HG02571 (cell line): ENCODE results near the gene LTBP4.
"Not testable (repeated sequence)": the region's sequence is repeated elsewhere in the genome, so short reads cannot be mapped to it uniquely, and the experiment has no call there.

Source experiments
- ATAC-seq: cut with Tn5 transposase; IDR thresholded peaks from one replicate; pipeline ENCODE4 v1.9.1; 2021; ENCODE audit warnings: mild to moderate bottlenecking, moderate library complexity; ENCODE audit not compliant: unreplicated experiment

The LTBP4 gene

DNA sequence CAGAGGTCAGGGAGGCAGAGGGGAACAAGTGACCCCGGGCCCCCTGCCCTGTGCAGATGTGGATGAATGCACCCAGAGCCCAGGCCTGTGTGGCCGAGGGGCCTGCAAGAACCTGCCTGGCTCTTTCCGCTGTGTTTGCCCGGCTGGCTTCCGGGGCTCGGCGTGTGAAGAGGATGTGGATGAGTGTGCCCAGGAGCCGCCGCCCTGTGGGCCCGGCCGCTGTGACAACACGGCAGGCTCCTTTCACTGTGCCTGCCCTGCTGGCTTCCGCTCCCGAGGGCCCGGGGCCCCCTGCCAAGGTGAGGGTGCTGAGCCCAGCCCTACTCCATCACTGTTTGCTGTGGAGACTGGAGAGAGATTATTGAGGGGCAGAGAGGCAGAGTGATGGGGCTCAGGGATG lies 9.9 kb downstream of the LTBP4 start:
- no peak for ATAC-seq

DNA sequence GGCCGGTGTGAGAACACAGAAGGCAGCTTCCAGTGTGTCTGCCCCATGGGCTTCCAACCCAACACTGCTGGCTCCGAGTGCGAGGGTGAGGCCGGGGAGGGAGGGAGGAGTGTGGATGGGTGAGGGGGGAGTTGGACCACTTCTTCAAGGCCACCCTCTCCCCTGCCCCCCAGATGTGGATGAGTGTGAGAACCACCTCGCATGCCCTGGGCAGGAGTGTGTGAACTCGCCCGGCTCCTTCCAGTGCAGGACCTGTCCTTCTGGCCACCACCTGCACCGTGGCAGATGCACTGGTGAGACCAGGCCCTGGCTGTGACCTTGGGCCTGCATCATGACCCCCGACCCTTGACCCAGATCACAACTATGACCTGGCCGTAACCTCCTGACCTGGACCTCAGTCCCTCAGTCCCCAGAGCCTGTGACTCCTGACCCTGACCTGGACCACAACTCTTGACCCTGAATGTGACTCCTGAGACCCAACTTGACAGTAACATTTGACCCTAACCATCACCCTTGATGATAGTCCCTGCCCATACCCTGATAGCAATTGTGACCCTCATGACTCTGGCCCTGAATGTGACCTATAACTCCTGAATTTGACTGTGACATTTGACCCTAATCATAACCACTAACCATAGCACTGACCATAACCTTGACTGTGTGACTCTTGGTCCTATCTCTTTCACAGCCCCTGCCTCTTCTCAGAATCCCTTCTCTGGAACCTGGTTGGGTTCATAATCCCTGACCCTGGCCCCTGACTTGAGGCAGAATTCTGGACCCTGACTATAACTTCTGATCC lies 10.9 kb downstream of the LTBP4 start:
- no peak for ATAC-seq

DNA sequence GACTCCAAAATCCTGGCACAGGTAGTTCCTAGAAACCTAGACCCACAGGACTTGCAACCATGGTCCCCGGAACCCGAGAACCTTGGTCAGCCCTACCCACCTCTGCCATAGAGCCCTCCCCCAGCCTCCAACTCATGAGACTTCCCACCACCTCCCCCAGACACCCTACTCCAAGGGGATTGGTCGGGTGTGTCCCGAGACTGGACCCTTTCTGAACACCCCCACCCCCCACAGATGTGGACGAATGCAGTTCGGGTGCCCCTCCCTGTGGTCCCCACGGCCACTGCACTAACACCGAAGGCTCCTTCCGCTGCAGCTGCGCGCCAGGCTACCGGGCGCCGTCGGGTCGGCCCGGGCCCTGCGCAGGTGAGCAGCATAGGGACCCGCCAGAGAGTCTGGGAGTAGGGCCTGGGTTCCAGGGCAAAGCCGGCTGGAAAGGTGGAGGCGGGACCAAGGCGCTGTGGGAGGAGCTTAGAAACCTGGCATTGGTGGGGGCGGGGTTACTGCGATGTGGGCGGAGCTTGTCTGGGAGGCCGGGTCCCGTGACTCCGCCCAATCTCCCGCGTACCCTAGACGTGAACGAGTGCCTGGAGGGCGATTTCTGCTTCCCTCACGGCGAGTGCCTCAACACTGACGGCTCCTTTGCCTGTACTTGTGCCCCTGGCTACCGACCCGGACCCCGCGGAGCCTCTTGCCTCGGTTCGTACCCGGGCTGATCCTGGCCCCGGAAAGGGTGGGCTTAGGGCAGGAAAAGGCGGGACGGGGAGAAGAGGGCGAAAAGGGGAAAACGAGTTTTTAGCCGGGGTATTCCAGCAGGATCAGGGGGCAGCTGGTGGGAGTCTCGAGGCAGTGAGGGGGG lies 11.9 kb downstream of the LTBP4 start:
- ATAC-seq: no peak

DNA sequence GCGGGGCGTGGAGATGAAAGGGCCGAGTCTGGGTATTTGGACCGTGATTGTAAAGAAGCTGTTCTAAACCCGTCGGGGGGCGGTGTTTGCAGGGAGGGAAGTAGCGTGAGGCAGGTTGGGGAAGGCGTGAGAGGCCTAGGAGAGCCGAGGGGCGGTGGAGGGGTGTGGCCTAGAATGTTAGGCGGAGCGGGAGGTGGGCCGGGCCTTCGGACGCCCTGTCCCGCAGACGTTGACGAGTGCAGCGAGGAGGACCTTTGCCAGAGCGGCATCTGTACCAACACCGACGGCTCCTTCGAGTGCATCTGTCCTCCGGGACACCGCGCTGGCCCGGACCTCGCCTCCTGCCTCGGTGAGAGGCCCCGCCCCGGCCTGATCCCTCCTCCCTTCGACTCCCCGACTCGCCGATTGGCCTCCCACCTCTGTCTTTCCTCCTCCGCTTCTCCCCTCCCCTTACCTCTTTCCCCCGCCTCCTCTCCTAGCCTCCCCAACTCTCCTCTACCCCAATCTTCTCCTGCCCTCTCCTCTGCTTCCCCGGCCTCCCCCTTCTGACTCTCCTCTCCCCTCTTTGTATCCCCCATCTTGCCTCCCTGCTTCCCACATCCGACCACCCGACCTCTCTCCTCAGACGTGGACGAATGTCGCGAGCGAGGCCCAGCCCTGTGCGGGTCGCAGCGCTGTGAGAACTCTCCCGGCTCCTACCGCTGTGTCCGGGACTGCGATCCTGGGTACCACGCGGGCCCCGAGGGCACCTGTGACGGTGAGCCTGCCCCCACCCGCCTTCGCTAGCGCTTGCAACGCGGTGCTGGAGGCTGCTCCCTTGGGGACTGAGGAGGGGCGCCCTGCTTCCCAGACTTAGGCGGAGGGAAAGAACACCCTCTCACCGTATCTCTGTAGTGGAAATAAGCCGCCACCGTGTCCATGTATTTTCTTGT lies 12.8 kb downstream of the LTBP4 start:
- ATAC-seq: peak; percentile 52

DNA sequence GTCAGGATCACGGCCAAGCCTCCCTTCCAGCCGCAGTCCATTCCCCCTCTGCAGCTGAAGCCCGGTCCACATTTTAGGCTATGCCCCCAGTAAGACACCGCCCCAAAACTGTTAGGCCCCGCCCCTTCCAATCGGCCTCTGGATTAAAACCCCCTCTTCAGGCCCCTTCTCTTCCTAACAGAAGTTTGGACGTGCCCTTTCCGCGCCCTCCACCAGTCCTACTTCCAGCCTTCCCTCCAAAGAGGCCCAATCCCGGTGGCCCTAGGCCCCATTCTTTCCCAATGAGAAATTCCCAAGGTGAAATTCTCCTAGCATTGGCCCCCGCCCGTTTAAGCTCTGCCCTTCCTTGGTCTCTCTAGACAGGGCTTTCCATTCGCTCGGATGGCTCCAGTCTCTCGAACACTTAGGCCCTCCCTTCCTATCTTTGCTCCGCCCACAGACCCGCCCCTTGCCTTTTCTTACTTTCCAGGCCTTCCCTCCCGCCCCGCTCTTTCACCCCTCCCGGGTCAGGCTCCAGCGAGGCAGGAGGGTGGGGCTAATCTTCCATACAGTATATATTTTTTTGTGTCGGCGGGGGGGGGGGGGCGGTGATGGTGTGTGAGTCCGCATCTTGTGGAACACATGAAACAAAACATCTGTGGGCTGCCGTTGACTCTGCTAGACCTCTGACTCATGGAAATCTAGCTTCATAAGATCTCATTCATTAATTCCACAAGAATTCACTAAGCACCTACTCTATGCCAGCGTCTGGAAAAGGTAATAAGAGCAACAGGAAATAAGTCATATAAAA lies 13.6 kb downstream of the LTBP4 start:
- ATAC-seq: no peak

DNA sequence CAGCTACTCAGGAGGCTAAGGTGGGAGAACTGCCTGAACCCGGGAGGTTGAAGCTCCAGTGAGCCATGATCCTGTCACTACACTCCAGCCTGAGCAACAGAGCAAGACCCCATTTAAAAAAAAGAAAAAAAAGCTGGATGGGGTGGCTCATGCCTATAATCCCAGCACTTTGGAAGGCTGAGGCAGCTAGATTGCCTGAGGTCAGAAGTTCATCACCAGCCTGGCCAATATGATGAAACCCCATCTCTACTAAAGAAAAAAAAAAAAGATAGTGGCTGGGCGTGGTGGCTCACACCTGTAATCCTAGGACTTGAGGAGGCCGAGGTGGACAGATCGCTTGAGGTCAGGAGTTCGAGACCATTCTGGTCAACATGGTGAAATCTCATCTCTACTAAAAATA lies 15.0 kb downstream of the LTBP4 start:
- ATAC-seq: no peak

DNA sequence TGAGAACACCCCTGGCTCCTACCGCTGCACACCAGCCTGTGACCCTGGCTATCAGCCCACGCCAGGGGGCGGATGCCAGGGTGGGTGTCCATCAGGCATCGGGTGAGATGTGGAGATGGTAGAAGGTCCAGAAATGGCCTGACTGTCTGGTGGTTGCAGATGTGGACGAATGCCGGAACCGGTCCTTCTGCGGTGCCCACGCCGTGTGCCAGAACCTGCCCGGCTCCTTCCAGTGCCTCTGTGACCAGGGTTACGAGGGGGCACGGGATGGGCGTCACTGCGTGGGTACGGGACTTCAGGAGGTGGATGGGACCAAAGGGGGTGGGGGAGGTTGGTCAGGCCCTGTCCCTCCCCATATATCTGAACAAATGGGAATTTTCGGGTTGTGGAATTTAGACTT lies 15.8 kb downstream of the LTBP4 start:
- no peak for ATAC-seq

DNA sequence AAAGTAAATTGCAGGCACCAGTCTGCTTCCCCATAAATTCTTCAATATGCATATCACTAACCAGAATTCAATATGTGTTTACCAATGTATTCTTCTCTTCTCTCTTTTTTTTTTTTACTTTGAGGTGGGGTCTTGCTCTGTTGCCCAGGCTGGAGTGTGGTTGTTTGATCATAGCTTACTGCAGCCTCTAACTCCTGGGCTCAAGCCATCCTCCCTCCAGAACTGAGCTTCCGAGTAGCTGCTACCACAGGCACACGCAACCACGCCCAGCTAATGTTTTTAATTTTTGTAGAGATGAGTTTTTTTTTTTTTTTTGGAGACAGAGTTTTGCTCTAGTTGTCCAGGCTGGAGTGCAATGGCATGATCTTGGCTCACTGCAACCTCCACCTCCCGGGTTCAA lies 16.8 kb downstream of the LTBP4 start:
- no peak for ATAC-seq

DNA sequence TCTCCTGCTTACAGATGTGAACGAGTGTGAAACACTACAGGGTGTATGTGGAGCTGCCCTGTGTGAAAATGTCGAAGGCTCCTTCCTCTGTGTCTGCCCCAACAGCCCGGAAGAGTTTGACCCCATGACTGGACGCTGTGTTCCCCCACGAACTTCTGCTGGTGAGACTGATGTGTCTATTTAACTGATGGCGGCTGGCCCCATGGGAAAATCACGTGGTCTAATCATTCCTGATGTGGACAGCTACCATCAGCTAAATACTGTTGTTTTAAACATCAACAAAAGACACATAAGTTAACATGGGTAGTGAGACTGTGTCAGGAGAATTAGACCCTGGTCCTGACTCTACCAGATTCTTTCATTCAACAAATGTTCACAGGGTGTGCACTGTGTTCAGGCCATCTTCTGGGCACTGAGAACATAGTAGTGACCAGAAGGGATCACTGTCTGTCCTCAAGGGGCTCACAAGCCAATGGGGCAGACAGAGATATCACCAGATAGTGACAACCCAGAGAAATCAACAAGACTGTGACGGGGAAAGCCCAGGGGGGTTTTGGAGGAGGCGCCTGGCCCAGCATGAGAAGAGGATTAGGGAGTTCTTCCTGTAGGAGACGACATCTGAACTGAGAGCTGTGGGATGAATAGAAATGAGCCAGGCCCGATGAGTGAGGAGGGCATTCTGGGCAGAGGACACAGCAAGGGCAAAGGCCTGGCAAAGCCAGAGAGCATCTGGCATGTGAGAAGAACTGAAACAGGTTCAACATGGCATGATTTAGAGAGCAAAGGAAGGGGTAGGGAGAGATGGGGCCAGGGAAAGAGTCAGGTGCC lies 18.4 kb downstream of the LTBP4 start:
- ATAC-seq: no peak

DNA sequence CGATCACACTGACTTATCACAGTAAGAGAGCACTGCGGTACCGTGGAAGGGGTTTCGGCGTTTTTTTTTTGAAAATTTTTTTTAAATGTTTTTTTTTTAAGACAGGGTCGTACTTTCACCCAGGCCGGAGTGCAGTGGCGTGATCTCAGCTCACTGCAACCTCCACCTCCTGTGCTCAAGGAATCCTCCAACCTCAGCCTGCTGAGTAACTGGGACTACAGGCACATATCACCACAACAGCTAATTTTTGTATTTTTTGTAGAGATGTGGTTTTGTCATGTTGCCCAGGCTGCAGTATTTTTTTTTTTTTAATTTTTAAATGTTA lies 19.0 kb downstream of the LTBP4 start:
- ATAC-seq: no peak

DNA sequence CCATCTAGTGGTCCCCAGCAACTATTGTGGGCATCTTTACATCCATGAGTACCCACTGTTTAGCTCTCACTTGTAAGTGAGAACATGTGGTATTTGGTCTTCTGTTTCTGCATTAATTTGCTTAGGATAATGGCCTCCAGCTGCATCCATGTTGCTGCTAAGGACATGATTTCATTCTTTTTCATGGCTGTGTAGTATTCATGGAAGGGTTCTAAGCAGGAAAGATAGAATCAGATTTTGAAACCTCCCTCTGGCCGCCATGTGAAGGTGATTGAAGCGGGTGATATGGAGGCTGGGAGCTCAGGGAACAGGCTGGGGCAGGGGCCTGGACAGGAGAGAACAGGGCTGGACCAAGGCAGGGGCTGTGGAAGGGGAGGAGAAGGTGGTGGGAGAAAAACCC lies 20.1 kb downstream of the LTBP4 start:
- no peak for ATAC-seq

DNA sequence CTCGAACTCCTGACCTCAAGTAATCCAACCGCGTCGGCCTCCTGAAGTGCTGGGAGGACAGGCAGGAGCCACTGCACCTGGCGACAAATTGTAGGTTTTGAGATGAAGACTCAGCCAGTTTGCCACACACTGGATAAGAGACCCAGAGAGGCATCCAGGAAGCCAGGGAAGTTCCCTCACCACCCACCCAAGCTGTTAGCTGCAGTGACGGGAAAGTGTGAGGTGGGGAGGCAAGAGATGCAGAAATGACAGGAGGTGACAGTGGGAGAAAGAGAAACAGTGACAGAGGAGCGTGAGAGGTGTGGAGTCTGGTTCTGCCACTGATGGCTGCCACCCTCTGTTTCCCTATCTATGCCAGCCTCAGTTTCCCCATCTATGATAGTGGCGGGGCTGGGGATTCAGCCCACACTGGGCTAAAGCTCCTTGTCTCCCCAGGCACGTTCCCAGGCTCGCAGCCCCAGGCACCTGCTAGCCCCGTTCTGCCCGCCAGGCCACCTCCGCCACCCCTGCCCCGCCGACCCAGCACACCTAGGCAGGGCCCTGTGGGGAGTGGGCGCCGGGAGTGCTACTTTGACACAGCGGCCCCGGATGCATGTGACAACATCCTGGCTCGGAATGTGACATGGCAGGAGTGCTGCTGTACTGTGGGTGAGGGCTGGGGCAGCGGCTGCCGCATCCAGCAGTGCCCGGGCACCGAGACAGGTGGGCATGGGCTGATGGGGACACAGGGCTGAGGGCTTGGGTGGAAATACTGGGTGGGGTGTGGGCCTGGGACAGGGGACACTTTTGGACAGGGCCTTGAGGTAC lies 21.0 kb downstream of the LTBP4 start:
- no peak for ATAC-seq

DNA sequence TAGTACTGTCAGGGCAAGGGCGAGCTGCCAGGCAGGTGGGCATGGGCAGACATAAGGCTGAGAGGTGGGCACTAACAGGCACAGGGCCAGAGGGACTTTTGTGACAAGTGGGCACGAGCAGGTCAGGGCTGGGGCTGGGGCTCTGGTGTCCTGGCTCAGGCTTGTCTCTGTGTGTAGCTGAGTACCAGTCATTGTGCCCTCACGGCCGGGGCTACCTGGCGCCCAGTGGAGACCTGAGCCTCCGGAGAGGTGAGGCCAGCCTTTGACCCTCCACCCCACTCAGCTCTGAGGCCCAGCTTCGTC lies 21.6 kb downstream of the LTBP4 start:
- no peak for ATAC-seq

DNA sequence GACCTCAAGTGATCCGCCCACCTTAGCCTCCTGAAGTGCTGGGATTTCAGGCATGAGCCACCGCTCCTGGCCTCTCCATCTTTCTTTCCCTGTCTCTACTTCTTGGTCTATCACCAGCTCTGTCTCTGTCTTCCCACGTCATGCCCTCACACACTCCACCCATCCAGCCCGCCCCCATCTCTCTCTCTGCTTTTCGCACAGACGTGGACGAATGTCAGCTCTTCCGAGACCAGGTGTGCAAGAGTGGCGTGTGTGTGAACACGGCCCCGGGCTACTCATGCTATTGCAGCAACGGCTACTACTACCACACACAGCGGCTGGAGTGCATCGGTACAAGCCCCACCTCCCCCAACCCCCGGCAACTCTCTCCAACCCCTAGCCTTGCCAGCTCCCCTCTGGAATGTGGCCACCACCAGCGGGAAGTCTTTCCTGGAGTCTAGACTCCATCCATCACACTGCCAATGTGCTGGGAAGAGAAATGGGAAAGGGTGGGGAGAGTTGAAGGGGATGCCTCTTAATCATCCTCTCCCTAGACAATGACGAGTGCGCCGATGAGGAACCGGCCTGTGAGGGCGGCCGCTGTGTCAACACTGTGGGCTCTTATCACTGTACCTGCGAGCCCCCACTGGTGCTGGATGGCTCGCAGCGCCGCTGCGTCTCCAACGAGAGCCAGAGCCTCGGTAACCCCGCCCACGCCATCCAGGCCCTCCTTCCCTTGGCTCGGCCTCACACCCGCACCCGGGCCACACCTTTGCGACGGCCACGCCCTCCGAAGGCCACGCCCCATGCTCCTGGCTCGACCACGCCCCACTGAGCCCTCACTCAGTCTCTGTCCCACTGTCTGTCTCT lies 22.5 kb downstream of the LTBP4 start:
- ATAC-seq: no peak

DNA sequence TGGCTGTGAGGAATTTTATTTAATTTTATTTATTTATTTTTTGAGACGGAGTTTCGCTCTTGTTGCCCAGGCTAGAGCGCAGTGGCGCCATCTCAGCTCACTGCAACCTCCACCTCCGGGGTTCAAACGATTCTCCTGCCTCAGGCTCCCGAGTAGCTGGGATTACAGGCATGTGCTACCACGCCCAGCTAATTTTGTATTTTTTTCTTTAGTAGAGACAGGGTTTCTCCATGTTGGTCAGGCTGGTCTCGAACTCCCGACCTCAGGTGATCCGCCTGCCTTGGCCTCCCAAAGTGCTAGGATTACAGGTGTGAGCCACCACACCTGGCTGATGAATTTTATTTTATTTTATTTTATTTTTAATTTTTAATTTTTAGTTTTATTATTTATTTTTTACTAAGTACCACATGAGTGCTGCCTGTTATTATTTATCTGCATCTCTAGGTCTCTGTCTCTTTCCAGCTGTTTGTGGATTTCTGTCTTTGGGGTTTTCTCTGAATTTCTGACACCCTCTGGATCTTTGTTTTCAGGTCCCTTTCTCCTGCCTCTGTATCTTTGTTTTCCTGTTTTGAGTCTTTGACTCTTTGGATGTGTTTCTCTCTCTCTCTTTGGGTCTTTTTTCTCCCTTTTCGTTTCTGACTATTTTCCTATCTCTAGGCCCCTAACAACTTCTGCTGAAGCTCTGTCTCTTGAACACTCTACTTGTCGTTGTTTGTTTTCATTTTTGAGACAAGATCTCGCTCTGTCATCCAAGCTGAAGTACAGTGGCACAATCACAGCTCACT lies 23.4 kb downstream of the LTBP4 start:
- not testable (repeated sequence) for ATAC-seq

DNA sequence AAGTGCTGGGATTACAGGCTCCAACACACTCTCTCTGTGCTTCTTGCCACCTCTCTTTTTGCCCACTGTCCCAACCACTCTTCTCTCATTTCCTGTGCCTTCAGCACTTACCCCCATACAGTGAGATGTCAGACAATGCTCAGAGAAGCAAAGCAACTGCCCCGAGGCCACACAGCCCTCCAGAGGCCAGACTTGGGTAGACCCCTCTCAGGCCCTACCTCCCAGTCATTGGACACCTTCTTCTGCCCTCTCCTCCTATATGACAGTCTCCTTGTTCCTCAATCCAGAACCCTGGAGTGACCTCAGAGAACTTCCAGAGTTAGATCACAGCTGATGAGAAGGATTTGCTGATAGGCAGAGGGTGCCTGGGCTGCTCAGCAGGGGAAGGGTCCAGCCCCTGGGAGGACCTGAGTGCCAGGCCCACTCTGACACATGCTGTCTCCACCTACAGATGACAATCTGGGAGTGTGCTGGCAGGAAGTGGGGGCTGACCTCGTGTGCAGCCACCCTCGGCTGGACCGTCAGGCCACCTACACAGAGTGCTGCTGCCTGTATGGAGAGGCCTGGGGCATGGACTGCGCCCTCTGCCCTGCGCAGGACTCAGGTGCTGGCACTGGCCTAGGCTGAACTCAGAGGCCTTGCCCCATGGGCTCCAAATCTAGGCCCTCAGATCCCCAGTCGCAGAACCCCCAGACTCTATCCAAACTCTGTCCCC lies 24.4 kb downstream of the LTBP4 start:
- no peak for ATAC-seq

DNA sequence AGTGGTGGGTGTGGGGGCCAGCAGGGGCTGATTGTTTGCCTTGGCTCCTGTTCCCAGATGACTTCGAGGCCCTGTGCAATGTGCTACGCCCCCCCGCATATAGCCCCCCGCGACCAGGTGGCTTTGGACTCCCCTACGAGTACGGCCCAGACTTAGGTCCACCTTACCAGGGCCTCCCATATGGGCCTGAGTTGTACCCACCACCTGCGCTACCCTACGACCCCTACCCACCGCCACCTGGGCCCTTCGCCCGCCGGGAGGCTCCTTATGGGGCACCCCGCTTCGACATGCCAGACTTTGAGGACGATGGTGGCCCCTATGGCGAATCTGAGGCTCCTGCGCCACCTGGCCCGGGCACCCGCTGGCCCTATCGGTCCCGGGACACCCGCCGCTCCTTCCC lies 25.7 kb downstream of the LTBP4 start:
- ATAC-seq: no peak
